ENCODE data around the gene KCNJ11.

GRCh38 chr11:17354601-17354991 is 33.9 kb downstream of the KCNJ11 start:
- TF ChIP-seq CTCF (IDR thresholded peaks at IDR 0.05 in 8 of 11, conservative IDR thresholded peaks at IDR 0.05 in 3 of 11) = peak; percentile 50 to 79 (median 68)
- no peak for TF ChIP-seq POLR2A (IDR thresholded peaks at IDR 0.05)
